ENCODE data around the gene NPHP4.

The NPHP4 gene

GRCh38 chr1:5959087-5959486 is 33.1 kb downstream of the NPHP4 start:
- H3K27ac Mint-ChIP-seq, result no peak overlapping the region

GRCh38 chr1:5956022-5956830 is 36.0 kb downstream of the NPHP4 start:
- no peak for TF ChIP-seq CTCF (IDR thresholded peaks at IDR 0.05)
- no peak for DNase-seq
- Mint-ChIP-seq H3K4me1 (no peaks in the 10 kb centered on the region), H3K4me3 (no peak overlapping the region), H3K27me3 (ENCODE audit: low read depth, poor library complexity) (no peaks in the 10 kb centered on the region), H3K27ac (no peak overlapping the region), H3K9me3 (no peaks in the 10 kb centered on the region), H3K36me3 (ENCODE audit: low read depth) (peaks cover 39% of the 10 kb centered on the region)

More at GRCh38 chr1:5959087-5959486, 33.1 kb downstream of the NPHP4 start:
- Mint-ChIP-seq H3K36me3 (ENCODE audit: low read depth) (peaks cover 29% of the 10 kb centered on the region), H3K4me1 (no peaks in the 10 kb centered on the region), H3K4me3 (no peak overlapping the region), H3K27me3 (ENCODE audit: low read depth, poor library complexity) (no peaks in the 10 kb centered on the region), H3K9me3 (no peaks in the 10 kb centered on the region)
- TF ChIP-seq CTCF (IDR thresholded peaks at IDR 0.05), result no peak
- DNase-seq, result no peak

DNA sequence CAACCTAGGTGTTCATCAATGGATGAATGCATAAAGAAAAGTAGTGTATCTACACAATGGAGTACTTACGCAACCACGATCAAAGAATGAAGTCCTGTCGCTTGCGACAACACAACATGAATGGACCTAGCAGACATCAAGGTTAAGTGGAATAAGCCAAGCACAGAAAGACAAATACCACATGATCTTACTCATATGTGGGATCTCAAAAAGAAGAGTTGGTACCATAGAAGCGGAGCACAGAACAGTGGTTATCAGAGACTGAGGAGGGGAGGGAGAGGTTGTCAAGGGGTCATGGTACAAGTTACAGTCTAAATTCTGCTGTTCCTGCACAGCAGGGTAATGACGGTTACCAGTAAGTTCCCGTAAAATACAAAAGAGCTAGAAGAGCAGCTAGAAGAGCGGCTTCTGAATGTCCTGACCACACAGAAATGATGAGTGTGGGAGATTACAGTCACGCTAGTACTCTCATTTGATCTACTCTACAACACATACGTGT is 36.7 kb downstream of the NPHP4 start:
- peak overlapping the region; percentile 16 for H3K27ac Mint-ChIP-seq

DNA sequence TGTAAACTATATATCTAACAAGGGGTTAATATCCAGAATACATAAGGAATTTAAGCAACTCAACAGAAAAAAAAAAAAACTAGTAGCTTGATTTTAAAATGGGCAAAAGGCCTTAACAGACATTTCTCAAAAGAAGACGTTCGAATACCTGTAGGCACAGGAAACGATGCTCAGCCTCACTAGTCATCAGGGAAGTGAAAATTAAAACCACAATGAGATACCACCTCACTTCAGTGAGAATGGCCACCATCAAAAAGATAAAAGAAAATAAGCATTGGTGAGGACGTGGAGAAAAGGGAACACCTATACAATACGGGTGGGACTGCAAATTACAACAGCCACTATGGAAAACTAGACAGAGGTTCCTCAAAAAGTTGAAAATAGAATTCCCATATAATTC is 37.3 kb downstream of the NPHP4 start:
- H3K9me3 Mint-ChIP-seq, result no peaks in the 10 kb centered on the region
- H3K27ac Mint-ChIP-seq, result no peak overlapping the region
- H3K36me3 Mint-ChIP-seq (ENCODE audit: low read depth), result peaks cover 38% of the 10 kb centered on the region
- no peak for DNase-seq
- TF ChIP-seq CTCF (IDR thresholded peaks at IDR 0.05), result no peak
- no peaks in the 10 kb centered on the region for H3K27me3 Mint-ChIP-seq (ENCODE audit: low read depth, poor library complexity)
- no peaks in the 10 kb centered on the region for H3K4me1 Mint-ChIP-seq
- H3K4me3 Mint-ChIP-seq, result no peak overlapping the region

More for the DNA sequence above, 36.7 kb downstream of the NPHP4 start:
- no peaks in the 10 kb centered on the region for H3K27me3 Mint-ChIP-seq (ENCODE audit: low read depth, poor library complexity)
- TF ChIP-seq CTCF (IDR thresholded peaks at IDR 0.05), result no peak
- H3K9me3 Mint-ChIP-seq, result no peaks in the 10 kb centered on the region
- no peak for DNase-seq
- H3K4me1 Mint-ChIP-seq, result no peaks in the 10 kb centered on the region
- H3K4me3 Mint-ChIP-seq, result no peak overlapping the region
- H3K36me3 Mint-ChIP-seq (ENCODE audit: low read depth), result peaks cover 39% of the 10 kb centered on the region

- no peaks in the 10 kb centered on the region for H3K9me3 Mint-ChIP-seq
- H3K4me3 Mint-ChIP-seq, result no peak overlapping the region
- no peak for TF ChIP-seq CTCF (IDR thresholded peaks at IDR 0.05)
- no peak overlapping the region for H3K27ac Mint-ChIP-seq
- H3K36me3 Mint-ChIP-seq (ENCODE audit: low read depth), result peaks cover 45% of the 10 kb centered on the region
- no peaks in the 10 kb centered on the region for H3K27me3 Mint-ChIP-seq (ENCODE audit: low read depth, poor library complexity)
- H3K4me1 Mint-ChIP-seq, result peaks cover 11% of the 10 kb centered on the region
- DNase-seq, result no peak
Measured at GRCh38 chr1:5953386-5953785, 38.8 kb downstream of the NPHP4 start.
